ENCODE results near the gene EXOC1L.

Gene EXOC1L

DNA sequence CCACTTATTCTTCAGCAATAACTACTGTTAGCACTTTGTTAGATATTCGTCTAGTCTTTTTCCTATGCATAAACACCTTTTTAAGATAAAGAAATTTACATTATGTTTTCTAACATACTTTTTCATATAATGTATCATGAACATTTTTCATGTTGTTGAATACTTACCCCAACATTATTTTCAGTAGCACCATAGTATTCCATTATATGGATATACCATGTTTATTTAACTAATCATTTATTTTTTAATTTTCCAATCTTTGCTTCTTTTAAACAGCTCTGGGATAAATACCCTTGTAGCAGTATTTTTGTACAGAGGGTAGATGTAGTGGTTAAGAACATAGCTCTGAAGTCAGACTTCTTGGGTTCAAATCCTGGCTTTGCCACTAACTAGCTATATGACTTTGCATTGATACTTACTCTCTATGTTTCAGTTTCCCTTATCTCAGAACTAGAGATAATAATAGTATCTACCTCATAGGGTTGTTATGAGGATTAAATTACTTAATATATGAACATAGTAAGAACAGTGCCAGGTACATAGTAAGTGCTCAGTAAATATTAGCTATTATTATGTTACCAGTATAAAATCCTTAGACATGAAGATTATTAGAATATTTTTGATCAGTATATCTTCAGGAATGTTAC is 45.1 kb downstream of the EXOC1L start:
- no peaks in the 10 kb centered on the region for H3K9me2 ChIP-seq (replicated peaks; ENCODE audit: control insufficient read depth, low read length)
- no peak for TF ChIP-seq EZH2phosphoT487 (IDR thresholded peaks at IDR 0.05; ENCODE audit: borderline replicate concordance, low read length)
- TF ChIP-seq, protein P1, sequence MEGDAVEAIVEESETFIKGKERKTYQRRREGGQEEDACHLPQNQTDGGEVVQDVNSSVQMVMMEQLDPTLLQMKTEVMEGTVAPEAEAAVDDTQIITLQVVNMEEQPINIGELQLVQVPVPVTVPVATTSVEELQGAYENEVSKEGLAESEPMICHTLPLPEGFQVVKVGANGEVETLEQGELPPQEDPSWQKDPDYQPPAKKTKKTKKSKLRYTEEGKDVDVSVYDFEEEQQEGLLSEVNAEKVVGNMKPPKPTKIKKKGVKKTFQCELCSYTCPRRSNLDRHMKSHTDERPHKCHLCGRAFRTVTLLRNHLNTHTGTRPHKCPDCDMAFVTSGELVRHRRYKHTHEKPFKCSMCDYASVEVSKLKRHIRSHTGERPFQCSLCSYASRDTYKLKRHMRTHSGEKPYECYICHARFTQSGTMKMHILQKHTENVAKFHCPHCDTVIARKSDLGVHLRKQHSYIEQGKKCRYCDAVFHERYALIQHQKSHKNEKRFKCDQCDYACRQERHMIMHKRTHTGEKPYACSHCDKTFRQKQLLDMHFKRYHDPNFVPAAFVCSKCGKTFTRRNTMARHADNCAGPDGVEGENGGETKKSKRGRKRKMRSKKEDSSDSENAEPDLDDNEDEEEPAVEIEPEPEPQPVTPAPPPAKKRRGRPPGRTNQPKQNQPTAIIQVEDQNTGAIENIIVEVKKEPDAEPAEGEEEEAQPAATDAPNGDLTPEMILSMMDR (IDR thresholded peaks at IDR 0.05; ENCODE audit: low read depth, low read length, poor library complexity, severe bottlenecking), result no peak
- no peaks in the 10 kb centered on the region for H3K27me3 ChIP-seq (ENCODE audit: control insufficient read depth, low read length)
- H3F3A ChIP-seq (ENCODE audit: control insufficient read depth, insufficient read depth), result 0 out of 2 replicates have a peak, but pooled peaks cover 3% of the 10 kb centered on the region
- H3K4me3 ChIP-seq (ENCODE audit: low read length), result no peak overlapping the region
- no peaks in the 10 kb centered on the region for H3K9me3 ChIP-seq (ENCODE audit: control insufficient read depth, insufficient read depth, low read length)
- H3K4me1 ChIP-seq (ENCODE audit: control insufficient read depth, low read length), result peaks cover 26% of the 10 kb centered on the region
- H3K27ac ChIP-seq (ENCODE audit: low read depth, low read length), result no peak overlapping the region
- H3K36me3 ChIP-seq (ENCODE audit: control insufficient read depth, low read length), result peaks cover 54% of the 10 kb centered on the region
- no peaks in the 10 kb centered on the region for H4K20me1 ChIP-seq (ENCODE audit: control insufficient read depth, insufficient read depth, low read depth, low read length)
- H3K79me2 ChIP-seq (ENCODE audit: control insufficient read depth, low read length), result 0 out of 2 replicates have a peak, but pooled peaks cover 2% of the 10 kb centered on the region
- no peak overlapping the region for H3K4me2 ChIP-seq (ENCODE audit: low read length)

GRCh38 chr4:55865228-55865806 is 45.7 kb downstream of the EXOC1L start:
- Histone ChIP-seq H4K20me1 (ENCODE audit: control insufficient read depth, insufficient read depth, low read depth, low read length) (no peaks in the 10 kb centered on the region), H3F3A (ENCODE audit: control insufficient read depth, insufficient read depth) (0 out of 2 replicates have a peak, but pooled peaks cover 3% of the 10 kb centered on the region), H3K9me2 (replicated peaks; ENCODE audit: control insufficient read depth, low read length) (no peaks in the 10 kb centered on the region), H3K27ac (ENCODE audit: low read depth, low read length) (no peak overlapping the region), H3K9me3 (ENCODE audit: control insufficient read depth, insufficient read depth, low read length) (no peaks in the 10 kb centered on the region), H3K4me3 (ENCODE audit: low read length) (no peak overlapping the region), H3K36me3 (ENCODE audit: control insufficient read depth, low read length) (peaks cover 55% of the 10 kb centered on the region), H3K79me2 (ENCODE audit: control insufficient read depth, low read length) (0 out of 2 replicates have a peak, but pooled peaks cover 2% of the 10 kb centered on the region), H3K27me3 (ENCODE audit: control insufficient read depth, low read length) (no peaks in the 10 kb centered on the region), H3K4me1 (ENCODE audit: control insufficient read depth, low read length) (peaks cover 26% of the 10 kb centered on the region), H3K4me2 (ENCODE audit: low read length) (no peak overlapping the region)
- TF ChIP-seq EZH2phosphoT487 (IDR thresholded peaks at IDR 0.05; ENCODE audit: borderline replicate concordance, low read length), result no peak
- TF ChIP-seq, protein P1 (IDR thresholded peaks at IDR 0.05; ENCODE audit: low read depth, low read length, poor library complexity, severe bottlenecking), result no peak

DNA sequence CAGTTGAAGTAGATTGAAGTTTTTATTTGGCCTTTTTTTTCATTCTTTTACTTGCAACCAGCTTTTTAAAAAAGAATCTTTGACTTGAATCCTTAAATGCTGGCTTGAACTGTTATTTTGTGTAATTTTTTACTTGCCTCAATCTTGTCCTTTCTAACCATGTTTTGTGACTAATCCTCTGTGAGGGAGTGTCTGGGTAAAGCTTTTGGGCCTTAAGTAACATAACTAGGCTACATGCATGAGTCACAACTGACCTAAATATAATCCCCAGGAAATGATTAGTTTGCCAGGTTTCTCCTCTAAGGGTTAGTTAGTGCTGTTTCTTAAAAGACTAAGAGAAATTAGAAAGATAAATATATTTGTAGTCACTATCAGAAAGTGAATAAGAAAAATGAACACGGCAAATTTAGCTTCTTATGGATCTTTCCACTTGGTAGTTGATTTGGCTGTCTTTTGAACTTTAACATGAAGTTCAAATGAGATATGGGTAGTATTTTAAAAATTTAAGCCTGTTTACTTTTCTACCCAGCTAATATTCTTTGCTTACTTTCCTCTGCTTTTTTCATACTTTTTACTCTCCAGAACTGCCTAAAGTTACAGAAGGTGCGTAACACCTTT is 46.8 kb downstream of the EXOC1L start:
- Histone ChIP-seq H3K4me1 (ENCODE audit: control insufficient read depth, low read length) (peaks cover 26% of the 10 kb centered on the region), H3K4me3 (ENCODE audit: low read length) (0 out of 2 replicates have a peak overlapping the region, but pooled peaks have one; percentile 6), H4K20me1 (ENCODE audit: control insufficient read depth, insufficient read depth, low read depth, low read length) (no peaks in the 10 kb centered on the region), H3K79me2 (ENCODE audit: control insufficient read depth, low read length) (0 out of 2 replicates have a peak, but pooled peaks cover 2% of the 10 kb centered on the region), H3K9me2 (replicated peaks; ENCODE audit: control insufficient read depth, low read length) (no peaks in the 10 kb centered on the region), H3K36me3 (ENCODE audit: control insufficient read depth, low read length) (peaks cover 64% of the 10 kb centered on the region), H3F3A (ENCODE audit: control insufficient read depth, insufficient read depth) (0 out of 2 replicates have a peak, but pooled peaks cover 3% of the 10 kb centered on the region), H3K27ac (ENCODE audit: low read depth, low read length) (peak overlapping the region; percentile 26; the same call in 1 of the 2 replicates), H3K9me3 (ENCODE audit: control insufficient read depth, insufficient read depth, low read length) (no peaks in the 10 kb centered on the region), H3K4me2 (ENCODE audit: low read length) (peak overlapping the region; percentile 54), H3K27me3 (ENCODE audit: control insufficient read depth, low read length) (no peaks in the 10 kb centered on the region)
- TF ChIP-seq, protein P1 (IDR thresholded peaks at IDR 0.05; ENCODE audit: low read depth, low read length, poor library complexity, severe bottlenecking), result no peak
- no peak for TF ChIP-seq EZH2phosphoT487 (IDR thresholded peaks at IDR 0.05; ENCODE audit: borderline replicate concordance, low read length)
